Activated T-cell treated with anti-CD3 and anti-CD28 coated beads for 24 hours (primary cell): Measurements from ENCODE around the gene DCLK1.

Experiments used
- DNase-seq: peaks from one replicate; pipeline ENCODE4 v3.0.0-alpha.2; 2020; ENCODE audit warnings: low read depth

The DCLK1 gene

DNA sequence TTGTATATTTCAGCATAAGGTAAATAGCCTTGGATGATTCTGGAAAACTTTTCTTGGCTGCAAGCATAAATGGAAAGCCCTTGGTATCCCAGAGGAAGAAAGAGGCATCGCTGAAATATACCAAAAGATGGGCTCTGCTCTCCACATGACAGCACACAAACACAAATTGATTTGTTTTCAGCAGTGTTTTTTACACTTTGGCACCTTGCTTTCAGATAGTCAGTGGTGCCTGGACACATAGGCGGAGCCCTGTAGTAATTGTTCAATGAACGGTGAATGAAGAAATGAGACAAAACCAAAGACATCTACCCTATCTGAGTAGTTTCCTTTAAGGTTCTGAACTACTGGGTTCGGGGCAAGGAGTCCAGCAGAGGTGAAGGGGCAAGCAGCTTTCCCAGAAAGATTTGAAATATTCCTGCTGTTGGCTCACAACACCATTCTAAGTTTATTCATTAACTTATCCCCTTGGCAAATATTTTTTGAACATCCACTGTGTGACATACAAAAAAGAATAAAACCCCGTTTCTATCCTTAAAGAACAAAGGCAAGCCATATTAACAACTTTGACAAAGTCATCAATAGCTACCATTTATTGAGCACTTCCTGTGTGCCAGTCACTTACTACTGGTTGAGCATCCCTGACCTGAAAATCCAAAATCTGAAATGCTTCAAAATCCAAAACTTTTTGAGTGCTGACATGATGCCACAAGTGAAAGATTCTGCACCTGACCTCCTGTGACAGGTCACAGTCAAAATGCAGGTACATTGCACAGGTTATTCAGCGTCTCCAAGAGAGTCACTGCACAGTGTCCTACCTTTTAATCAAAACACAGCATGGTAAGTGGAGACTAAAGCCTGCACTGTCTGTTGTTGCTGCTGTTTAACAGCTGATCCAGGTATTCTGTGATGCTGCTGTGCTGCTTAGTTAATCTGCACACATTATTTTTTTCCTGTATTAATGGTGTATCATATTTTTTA lies 238.1 kb downstream of the DCLK1 start:
- DNase-seq, result no peak

DNA sequence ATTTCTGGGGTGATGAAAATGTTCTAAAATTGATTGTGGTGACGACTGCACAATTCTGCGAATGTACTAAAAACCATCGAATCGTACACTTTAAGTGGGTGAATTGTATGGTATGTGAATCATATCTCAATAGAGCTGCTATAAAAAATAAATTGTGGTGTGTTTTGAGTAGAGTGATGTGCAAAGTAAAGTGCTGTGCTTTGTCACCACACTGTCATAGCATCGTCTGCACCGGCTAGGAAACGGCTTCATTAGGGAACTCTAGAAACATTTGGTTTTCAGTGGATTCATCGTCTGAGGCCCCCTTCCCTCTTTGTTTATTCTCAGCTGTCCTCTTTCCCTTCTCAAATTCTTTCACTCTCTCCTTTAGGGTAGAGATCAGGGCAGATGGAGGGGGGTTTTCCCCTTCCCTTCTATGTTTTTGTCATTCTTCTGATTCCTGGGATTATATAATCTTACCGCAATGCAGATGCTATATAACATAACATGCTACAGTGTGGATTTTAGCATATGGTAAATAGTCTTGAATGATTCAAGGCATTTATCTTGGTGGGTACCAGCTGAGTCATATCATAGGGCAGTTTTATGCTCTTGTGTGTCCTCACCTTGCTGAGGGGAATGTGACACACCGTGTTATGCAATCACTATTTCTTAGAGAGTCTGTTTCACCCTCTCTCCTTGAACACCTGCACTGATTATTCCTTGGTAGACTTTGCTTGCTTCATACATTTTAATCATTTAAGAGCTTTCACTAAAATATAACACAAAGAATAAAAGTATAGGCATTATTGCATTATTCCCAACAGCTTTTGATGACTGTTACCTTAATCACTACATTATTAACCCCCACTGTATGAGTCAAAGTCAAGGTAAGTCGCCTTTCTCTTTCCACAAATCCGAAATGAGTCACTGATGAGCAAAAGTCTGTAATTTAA lies 239.4 kb downstream of the DCLK1 start:
- DNase-seq, result no peak

DNA sequence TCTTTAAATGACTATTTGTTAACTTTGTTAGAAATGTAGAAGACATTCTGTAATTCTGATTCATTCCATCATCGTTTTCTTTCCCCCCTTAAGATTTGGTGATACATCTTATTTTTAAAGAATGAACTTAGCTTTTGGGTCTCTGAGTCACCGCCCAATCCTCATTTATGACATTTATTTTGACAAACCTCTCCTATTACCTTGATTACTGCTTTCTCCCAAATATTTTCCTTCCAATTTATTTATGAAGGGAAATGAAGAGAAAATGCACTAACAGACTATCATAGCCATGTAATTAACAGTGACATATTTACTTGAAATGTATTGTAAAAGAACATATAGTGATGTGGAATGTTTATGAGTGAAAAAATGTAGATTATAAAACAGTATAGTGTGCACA lies 241.6 kb downstream of the DCLK1 start:
- DNase-seq, result no peak

DNA sequence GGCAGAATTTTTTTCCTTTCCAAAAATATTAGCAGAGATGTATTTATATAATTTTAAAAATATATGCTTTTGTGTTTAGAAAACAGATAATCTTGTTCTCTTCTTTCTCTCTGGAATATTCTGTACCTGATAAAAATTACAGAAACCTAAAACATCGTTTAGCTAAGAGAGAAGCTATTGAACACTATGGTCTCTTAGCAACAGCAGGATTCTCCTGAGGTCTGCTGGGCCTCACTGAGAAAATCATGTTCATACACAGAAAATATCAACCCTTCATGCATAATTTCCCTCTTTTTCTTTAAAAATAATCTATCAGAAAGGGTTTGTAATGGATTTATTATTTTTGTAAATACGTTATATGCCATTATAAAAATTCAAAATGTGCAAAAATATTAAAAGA lies 242.2 kb downstream of the DCLK1 start:
- no peak for DNase-seq

DNA sequence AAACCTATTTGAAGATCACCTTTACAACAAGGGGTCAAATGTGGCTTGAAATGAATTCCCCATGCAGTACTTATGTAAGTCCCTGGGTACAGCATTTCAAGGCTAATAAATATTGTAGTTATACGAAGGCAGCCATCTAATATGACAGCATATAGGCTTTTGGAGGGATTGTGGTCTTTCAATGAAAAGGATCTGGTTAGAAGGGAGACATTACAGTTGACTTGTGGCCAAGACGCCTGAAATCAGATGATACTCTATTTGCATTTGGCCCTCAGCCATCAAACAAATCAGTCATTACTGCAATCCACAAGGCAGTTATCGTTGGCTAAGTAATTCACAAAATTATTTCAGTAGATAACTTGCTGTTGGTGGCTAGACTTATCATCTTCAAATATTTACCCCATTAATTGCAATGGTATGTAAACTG lies 242.7 kb downstream of the DCLK1 start:
- no peak for DNase-seq

DNA sequence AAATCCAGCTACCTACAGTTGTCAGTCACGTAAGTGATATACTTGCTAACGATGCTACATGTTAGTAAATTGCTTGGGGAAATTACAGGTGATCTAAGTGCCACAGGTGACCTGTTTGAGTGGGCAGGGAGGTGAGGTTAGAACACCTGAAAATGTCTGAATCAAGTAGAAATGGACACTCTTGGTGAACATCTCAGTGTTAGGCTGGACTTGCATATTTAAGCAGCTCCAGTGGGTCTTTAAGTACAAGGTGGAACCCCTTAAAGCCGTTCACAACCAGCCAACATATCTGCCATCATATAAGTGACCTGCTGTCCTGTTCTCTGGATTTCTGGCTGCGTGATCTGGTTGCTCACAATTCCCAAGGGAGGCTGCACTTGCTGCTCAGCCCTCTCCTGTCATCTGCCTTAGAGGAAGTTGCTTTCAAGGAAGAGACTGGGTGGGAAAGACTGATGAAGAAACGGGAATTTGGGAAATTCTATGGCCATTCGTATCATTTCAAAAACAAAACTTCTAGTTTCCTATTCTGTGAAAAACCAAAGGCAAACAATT lies 244.0 kb downstream of the DCLK1 start:
- DNase-seq, result no peak

DNA sequence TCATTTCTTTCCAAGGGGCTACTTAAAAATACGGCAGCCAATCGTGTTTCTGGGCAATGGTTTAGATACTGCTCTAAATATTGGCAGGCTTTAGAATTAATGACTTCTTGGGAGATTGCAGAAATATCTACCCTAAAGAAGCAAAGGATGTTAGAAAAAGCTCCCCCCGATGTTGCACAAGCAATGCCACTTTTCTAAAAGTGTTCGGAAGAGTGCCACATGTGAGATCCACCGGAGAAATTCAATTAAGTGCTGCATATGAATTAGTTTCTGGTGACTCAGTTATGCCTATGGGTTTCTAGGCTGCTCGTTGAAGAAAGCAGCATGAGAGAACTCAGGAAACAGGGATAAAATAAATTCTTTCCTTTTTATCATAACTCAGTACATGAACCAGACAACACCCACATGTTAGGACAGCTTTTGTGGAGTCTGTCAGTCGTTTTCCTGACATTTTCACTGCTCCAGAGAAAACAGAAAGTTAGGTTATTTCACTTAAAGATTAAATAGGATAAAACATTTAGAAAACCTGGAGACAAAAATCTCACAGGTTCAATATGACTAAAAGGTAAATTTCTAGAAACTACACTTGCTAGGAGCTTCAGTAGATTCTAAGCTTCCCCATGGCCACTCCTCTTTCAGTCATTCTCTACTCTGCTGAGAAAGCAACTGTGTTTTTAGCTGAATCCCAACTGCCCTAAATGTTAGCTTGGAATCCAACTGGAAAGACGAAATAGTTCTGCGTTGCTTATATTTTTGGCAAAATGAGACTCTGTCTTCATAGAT lies 244.7 kb downstream of the DCLK1 start:
- DNase-seq, result no peak

DNA sequence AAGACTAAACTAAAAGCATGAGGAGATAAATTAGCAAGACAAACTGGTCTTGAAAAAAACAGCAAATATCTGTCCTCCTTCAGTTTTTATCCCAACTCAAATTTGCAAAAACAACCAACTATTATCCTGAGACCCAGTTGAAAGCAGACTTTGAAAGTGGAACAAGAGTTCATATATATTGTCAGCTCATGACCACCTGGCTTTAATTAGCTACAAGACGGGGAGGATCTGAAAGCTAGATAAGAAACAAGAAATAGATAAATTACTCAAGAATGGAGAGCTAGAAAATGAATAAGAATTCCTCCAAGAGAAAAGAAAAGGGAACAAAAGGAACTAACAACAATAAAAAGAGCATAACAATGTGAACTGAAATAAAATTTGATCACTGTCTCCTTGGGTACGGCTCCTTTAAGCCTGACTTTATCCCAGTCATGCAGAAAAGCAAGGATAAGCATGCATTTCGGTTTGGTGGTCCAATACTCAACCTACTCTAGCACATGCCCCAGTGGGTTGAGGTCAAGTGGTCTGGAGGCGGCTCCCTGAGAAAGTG lies 246.9 kb downstream of the DCLK1 start:
- no peak for DNase-seq

DNA sequence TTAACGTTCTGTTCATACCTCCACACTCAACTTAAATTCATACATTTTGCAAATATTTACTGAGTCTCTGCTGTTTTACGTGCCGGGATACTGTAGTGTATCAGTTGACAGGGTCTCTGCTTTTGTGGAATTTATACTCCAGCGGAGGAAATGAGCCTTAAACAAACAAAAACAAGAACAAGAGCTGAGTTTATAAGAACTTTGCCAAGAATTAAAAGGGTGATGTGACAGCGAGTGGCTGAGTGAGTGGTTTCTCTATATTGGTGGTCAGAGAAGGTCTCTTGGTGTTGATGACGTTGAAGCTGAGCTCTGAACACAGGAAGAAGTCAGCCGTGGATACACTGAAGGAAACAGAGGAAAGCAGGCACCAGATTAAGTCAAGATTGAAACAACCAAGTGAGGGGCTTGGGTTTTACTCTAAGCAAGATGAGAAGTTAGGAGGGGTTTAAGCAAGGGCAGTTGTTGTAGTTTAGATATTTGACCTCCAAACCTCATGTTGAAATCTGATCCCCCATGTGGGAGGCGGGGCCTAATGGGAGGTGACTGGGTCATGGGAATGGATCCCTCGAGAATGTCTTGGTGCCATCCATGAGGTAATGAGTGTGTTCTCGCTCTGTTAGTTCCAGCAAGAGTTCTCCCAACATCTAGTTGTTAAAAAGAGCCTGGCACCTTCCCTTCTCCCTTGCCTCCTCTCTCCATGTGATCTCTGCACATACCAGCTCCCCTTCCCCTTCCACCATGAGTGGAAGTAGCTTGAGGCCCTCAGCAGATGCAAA lies 248.3 kb downstream of the DCLK1 start:
- no peak for DNase-seq

DNA sequence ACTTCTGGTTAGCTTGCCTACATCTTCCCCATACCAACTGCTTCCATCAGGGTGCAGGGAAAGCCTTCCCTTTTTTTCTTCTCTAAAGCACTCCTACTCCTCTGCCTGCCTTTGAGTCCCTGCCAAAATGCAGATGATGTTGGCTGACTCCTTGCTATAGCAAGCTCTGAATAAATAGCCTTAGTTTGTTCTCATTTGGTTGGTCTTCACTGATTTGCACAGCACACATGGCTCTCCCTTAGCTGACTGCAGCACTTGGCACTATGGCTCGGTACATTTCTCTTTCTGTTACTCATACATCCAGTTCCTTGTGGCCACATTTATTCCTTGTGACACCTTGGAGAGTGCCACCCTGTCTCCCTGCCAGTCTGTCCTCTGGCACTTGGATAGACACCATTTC lies 249.8 kb downstream of the DCLK1 start:
- DNase-seq, result no peak

DNA sequence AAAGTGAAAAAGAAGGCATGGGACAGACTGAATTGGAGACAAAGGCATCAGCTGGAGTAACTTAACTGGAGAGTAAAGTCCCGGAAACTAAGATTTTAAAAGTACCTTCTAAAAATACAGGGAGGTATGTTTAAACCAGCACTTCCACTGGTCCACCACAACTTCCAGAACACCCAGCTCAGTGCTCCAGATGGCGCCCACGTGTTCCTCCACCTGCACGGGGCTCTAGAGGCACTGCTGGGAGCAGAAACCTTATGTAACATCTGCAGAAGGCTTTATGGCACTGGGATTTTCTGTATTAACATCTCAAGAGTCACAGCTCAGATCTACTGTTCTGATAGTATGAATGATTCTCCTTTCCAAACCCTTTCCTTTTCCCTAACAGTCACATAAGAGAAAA lies 252.1 kb downstream of the DCLK1 start:
- no peak for DNase-seq

DNA sequence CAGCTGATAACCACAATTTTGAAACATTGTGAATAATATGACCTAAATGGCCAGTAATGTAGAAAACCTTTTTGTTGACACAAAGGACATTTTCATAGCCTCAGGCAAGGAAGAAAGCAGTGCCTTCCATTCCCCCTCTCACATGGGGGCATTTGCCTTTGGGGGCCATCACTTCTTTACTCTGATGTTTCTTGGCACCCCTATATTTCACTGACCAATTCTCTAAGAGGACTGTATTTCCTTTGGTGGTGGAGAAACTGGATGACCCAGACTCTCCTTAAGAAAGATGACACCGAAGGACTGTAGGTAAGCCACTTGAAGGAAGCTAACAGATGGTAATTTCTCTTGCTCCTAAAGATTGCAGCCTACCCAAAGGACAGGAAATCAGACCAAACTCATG lies 254.6 kb downstream of the DCLK1 start:
- DNase-seq, result no peak

DNA sequence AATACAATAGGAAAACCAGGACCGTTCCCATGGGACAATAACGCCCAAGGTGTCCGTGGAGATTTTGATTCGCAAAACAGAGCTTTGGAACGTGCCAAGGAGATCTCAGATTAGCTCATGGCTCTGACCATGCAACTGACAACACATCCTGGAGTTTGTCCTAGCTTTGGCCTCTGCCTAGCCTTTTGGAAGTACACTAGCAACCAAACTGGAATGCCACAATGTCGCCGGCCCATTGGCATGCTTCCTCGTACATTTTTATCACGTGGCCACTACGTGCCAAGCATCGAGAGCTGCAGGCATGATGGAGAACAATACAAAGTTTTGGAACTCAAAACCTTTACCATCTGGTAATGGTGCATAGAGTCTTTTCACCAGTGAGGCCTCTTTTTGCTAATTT lies 256.5 kb downstream of the DCLK1 start:
- DNase-seq, result no peak

DNA sequence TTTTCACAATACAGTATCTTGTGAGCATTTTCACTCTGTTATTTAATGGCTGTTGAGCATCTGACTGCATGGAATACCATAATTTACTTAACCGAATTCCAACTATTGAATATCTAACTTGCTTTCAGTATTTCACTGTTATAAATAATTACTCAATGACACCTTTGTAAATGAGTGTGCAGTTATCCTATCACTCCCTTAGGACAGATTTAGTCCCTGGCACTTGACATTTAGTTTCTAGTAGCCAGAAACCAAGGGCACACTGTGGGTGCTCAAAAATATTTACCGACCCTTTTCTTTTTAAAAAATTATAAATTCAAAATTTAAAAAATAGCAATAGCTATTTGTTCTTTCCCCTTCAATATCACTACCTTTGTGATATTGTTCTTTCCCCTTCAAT lies 258.8 kb downstream of the DCLK1 start:
- no peak for DNase-seq

DNA sequence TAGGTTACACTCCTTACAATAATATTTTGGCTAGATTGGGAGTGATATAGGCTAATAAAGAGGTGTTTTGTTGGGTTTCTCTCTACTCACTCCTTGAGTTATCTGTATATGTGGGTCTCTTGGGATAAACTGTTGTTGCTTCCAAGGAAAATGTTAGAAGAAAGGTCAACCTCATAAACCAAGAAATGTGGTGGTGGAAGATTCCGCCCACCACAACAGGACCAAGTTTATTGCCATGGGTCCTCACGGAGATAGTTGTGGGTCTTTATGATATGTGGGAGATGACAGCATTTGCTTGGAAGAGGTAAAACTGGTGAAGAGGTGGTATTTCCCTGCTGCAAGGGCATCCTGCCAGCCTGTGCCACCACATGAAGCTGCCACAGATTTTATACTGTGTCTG lies 259.6 kb downstream of the DCLK1 start:
- no peak for DNase-seq

DNA sequence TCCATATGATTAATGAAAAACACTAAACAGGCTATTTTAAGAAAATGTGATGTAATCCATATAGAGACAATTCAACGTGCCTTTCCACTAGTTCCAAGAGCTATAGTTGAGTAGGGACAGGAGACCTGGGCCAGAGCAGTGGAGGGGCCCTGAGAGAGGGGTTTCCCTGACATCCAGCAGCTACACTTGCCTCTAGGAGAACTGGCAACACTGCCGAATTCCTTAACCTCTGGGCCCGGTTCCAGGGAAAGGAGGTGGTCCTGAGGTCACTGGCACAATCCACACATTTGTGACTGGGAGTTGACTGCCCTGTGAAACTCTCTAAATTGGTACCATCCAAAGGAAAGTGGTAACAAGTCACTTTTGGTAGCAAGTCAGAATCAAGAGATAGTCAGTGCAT lies 264.4 kb downstream of the DCLK1 start:
- no peak for DNase-seq

DNA sequence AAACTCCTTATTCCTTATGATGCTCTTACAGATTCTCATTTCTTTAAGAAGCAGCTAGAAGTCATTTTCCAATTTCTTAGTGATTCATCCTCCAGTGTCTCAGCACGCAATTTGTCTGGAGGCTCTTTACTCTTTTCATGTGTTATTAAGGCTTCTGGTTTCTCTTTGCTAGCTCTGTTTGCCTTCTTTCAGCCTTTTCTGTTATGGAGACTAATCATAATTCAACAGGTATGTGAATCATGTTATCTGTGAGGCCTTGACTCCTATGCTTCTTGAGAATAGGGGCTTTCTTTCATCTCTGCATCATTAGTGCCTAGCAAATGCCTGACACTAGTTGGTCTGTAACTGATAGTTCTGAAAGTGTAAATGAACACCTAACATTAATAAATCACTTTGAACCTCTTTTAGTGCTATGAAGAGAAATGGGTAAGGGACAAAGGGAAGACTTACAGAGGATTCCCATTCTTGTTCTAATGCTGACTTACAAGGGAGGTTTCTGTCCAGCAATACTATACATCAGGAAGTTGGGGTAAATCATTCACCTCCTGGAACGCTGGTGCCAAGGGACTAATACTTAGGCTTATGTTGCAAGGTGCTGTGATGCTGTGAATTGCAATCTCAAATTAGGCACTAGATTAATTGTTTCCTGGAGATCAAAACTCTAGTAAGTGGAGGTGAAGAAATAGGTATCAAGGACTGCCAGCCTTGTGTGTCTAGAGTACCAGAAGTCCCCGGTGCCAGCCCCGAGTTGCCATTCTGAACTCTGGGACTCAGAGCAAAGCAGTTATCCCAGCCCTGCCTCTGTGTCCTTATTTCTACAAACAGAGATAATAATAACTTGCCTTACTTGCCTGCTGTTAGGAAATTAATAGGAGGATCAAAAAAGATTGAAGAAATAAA lies 265.6 kb downstream of the DCLK1 start:
- no peak for DNase-seq

DNA sequence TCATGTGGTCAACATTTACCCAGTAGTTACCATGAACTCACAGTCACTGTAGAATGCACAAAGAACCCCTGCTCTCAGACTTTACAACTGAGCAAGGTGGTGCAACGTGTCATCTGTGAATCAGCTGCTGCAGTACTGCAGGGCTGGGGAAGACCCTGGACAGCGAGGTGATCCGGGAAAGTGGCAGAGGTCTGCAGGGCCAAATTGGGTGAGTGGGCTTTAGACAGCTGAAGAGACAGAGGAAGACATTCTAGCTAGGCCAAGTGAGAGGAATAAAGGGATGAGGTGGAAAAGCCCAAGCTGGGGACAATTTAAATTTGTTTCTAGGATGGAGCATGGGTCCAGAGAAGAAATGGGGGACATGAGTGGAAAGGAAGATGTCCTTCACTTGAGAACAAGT lies 270.5 kb downstream of the DCLK1 start:
- no peak for DNase-seq

DNA sequence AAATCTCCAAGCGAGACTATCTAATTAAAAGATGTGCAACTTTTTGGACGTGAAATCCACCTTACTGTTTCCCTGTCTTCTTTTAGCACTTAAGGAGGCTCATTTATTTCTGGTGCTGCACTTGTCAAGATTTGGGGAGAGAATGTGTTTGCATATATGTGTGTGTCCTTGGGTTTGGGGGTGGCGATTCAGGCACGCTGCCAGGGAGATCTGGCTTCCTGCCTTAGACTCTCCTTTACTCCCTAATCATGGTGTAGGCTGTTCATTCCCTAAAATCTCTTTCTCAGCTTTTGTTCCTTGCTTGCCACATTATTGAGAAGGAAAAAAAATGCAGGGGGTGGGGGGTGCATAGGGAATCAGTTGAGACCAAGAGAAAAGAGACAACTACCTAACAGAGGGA lies 271.2 kb downstream of the DCLK1 start:
- no peak for DNase-seq

DNA sequence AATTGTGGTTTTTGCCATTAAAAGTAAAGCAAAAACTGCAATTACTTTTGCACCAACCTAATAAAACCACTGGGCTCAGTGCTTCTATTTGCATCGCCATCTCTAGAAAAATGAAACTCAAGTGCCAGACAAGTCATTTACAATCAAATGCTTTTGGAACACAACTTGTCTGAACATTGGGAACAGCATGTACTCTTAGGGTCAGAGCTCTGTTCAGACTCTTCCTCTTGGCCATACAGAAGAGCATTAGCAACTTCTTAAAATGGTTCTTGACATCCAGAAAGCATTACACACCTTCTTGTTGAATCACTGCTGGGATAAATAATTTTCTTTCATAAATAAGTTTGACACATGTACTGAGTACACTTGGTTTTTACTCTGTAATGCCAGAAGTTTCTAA lies 272.5 kb downstream of the DCLK1 start:
- DNase-seq, result no peak
